ENCODE measurements around the gene ZNF423.

ZNF423 gene

GRCh38 chr16:49542946-49543630, 312.8 kb downstream of the ZNF423 start:
- DNase-seq, result no peak

GRCh38 chr16:49542391-49542891, 313.5 kb downstream of the ZNF423 start:
- no peak for DNase-seq

GRCh38 chr16:49540836-49541235, 315.1 kb downstream of the ZNF423 start:
- DNase-seq, result no peak

DNA sequence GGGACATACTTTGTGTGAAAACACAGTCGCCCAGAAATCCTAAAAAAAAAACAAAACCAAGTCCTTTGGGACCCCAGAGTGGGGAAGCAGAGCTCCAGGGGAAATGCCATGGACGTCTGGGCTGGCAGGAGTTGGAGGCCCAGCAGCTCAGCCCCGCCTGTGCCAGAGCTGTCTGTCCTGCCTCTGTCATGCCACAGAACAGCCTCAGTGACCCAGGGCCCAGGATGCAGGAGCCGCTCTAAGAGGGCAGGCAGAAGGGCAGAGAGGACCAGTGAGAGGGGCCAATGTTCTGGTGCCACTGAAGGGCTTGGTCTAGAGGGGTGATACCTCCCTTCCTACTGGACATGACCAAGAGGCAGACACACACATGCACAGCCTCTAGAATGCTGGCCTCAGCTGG, 316.2 kb downstream of the ZNF423 start:
- DNase-seq, result no peak

GRCh38 chr16:49537924-49538459, 317.9 kb downstream of the ZNF423 start:
- DNase-seq, result no peak

- DNase-seq, result no peak
Observed at GRCh38 chr16:49534901-49535610, 320.9 kb downstream of the ZNF423 start.

DNA sequence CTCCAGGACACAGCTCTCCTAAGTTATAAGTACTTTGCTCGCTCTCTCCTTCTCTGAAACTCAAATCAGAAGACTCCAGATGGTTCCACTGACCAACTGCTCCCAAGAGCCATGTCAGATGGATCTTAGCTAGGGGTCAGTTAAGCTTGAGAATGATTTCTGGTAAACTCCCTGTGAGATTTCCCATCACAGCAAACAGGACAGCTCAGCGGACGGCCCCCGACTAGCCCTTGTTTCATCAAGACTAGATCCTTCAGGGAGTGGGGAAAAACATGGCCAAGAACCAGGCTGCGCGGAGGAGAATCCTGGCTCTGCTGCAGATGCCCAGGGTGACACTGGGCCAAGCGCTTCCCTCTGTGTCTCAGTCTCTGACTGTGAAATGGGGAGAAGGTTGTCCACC, 322.5 kb downstream of the ZNF423 start:
- no peak for DNase-seq

DNA sequence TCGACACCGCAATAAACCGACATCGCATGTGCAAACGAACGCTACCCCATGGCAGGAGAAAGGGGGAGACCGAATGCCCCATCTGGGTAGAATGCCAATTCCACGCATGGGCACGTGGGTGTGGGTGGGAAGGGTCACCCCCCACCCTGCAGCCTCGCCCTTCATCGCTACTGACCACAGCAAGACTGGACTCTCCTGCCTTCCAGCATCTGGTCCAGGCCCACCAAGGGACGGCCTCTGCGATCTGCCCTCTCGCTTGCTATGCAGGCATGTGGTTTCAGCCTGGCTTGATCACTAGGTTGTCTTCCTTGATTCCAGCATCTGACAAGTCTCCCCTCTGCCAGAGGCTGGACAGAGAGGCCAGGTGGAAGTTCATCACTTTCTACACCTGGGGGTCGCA, 323.0 kb downstream of the ZNF423 start:
- no peak for DNase-seq

GRCh38 chr16:49531931-49532840, 323.7 kb downstream of the ZNF423 start:
- no peak for DNase-seq

DNA sequence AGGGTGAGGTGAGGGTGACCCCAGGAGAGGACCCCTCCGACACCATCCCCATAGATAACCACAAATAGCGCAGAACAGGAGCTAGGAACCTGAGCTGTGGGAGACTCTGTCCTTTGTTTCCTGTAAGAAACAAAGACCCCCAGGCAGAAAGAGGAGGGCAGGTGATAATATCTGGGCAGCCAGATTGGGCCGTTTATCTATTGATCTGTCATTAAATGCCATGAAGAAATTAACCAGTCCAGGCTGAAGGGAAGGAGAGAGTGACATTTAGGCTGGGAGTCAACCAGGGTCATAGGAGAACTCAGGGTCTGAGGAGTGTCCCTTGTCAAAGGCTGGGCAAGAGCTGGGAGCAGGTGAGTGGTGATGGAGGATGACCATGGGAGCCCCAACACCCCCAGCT, 324.5 kb downstream of the ZNF423 start:
- DNase-seq, result no peak

GRCh38 chr16:49530427-49530970, 325.4 kb downstream of the ZNF423 start:
- no peak for DNase-seq

DNA sequence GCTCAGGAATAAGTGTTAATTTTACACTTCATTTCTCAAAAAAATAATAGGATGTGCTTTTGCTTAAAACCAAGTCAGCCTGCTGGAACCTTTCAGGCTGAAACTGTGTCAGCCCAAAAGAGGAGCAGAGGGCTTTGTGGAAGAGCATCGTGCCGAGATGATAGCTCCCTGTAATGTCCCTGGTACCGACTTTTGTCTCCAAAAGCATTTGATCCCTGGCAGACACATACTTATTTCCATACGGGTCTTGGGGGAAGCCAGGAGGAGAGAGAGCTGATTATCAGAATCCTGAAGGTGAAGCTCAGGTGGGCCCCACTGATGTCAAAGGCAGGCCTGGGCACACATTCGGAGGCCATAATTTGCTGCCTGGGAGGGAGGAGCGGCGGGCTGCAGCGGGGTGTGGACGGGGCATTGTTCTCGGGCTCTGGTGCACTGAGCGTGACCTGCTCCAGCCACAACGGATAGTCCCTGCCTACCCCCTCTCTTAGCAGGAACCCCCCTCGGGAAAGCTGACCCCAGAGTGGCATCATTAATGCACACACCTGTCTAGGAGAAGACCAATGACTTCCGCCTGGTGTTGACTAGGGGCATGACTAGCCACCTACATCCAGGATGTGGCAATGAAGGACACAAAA, 326.4 kb downstream of the ZNF423 start:
- DNase-seq, result no peak

DNA sequence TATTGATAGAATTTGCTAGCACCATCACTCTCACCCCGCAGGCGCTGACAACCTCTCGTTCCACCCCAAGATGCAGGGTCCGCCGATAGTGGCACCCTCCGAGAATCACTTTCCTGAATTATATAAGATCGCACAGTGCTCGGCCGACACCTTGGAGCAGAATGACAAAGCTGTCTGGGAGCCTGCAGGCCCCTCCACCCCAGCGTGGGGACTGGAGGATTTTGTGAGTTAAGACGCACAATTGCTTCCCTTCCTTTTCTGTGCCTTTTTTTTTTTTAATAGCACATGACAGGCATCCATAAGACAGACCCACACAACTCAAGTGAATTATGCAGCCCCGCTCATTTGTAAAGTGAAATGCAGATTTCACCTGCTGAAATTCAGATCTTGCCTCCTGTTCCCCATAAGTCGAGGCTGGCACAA, 327.0 kb downstream of the ZNF423 start:
- no peak for DNase-seq

DNA sequence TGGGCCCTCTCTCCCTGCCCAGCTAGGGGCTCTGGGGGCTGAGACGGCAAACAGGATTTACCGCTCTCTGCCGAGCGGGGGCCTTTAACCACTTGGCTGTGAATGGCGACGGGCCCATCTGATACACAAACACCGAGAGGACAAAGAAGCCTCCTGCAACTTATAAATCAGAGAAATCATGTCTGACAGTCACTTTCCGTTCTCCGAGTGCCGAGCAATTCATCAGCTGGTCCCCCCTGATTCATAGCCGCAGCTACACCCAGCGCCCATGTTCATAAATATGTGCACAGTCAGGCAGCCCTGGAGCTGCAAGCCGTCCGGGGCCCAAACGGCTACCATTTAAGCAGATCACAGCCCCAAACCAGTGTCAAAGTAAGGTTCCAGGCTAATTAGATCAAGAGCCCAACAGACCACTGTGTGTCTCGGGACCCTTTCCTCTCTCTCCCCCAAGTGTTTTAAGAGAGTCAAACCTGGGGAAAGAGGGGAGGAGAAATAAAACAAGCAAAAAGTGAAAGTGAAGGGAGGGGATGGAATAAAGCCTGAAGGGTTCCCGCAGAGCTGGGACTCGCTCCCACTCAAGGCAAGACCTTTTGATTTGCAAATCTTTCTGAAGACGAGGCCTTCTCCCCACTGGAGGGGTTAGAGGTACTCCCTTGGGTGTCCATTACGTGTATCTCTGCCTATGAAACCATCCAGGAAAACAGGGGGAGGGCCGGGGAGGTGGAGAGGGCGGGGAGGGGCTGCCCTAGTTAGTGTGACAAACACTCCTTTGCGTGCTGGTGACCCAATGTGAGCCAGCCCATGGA, 327.6 kb downstream of the ZNF423 start:
- no peak for DNase-seq

GRCh38 chr16:49527611-49528010, 328.3 kb downstream of the ZNF423 start:
- no peak for DNase-seq

GRCh38 chr16:49526860-49527365, 329.0 kb downstream of the ZNF423 start:
- DNase-seq, result no peak

DNA sequence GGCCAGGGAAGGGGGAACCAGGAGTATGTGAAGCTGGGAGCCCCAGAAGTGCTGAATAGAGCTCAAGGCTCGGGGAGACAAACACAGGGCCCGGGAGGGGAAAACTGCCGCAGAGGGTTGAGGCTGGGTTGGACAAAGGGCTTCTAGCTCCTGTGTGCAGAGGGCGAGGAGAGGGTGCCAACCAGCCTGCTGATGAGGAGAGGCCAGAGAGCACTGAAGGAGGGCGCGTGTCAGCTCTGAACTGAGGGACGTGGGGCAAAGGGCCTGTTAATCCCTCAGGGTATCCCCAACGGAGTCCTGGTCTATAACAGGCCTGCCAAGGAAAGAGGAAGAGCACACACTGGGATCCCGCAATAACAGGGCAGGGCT, 331.0 kb downstream of the ZNF423 start:
- no peak for DNase-seq

DNA sequence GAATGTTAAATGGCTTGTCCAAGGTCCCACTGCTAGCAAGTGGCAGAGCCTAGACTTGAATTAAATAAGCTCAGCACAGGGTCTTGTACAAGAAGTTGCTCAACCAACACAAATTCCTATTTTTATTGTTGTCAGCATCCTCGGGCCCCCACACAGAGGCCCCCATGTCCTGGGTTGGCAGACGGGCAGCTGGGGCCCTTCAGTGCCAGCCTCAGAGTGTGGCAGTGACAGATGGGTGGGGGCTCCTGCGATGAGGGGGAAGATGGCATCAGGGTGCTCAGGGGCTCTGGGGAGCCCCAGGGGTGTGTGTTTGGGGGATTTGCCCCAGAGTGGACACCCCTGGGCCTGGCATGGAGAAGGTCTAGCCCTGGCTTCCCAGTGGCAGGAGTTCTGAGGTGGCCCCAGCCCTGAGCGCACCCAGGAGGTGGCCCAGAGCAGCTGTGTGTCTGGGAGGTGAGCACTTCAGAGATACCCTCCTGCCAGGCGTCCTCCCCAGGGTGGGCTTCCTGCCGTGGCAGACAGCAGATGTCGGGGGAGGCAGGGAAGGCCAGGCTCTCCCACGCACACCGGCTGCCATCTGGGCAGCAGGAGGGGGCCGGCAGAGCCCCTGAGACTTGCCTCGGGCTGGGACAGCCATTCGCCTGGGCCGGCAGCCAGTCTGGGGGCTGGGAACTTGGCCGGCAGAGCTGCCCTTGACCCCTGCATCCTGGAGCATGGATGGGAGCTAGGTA, 331.5 kb downstream of the ZNF423 start:
- DNase-seq, result no peak

DNA sequence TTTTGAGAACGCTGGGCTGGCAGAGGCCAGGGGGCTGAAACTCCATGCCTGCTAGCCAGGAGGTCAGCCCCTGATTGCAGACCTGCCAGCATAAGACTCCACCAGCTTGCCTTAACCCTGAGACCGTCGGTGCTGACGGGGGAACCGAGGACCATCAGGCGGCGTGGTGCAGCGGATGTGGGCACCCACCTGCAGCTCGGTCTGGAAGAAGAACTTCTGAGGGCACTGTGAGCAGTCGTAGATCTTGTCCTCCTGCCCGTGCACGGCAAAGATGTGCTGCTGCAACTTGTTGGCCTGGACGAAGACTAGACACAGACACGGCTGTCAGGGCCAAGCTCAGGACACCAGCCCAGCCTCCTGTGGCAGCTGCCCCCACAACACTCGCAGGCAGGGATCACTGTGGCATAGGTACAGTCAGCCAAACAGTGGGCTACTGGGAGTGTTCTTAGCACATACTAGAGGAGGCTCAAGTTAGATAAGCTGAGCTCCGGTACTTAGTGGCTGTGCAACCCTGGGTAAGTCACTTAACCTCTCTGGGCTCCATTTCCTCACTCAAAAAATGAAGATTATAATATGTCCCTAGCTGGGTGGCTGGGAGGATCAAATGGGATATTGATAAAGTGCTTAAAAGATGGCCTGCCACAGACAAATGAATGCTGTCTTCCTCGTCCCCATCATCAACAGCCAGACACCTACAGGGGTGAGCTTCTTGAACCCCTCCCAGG, 332.3 kb downstream of the ZNF423 start:
- no peak for DNase-seq

All from activated T-cell treated with anti-CD3 and anti-CD28 coated beads for 4 hours (primary cell).